Kidney epithelial cell (primary cell): ENCODE measurements around the gene DUSP28. TPM values are rescaled to one million over a fixed set of nuclear protein-coding genes. Genes with fewer than 3 reads are reported as not detected.

Experiments
- DNase-seq: peaks from one replicate; pipeline ENCODE4 v3.0.0-alpha.2; 2010; ENCODE audit warnings: low read depth
- H3K27me3 ChIP-seq: 2 replicates; pipeline ENCODE4 v1.6.0; 2011; ENCODE audit warnings: low read length; ENCODE audit not compliant: control insufficient read depth, insufficient read depth
- H3K36me3 ChIP-seq: 2 replicates; pipeline ENCODE4 v1.5.1; 2011; ENCODE audit warnings: low read length; ENCODE audit not compliant: control insufficient read depth, insufficient read depth
- H3K4me3 ChIP-seq: 2 replicates; pipeline ENCODE4 v1.5.1; 2011; ENCODE audit warnings: low read depth, mild to moderate bottlenecking, control low read depth, low read length
- total RNA-seq: library from RNA; depleted of rRNA; stranded (reverse); fragments of >200 nt; gene quantifications from 2 replicates; pipeline ENCODE4 v1.2.3, GENCODE V29; 2015
- TF ChIP-seq, protein P1 (sequence below): IDR thresholded peaks from 2 replicates; pipeline ENCODE4 v1.5.1; 2011; ENCODE audit warnings: mild to moderate bottlenecking, moderate library complexity, low read length, control low read depth, inconsistent platforms; ENCODE audit not compliant: insufficient read depth, poor library complexity, severe bottlenecking

DUSP28 gene
- total RNA-seq, 1 donor from 2014 or later, result 7.6 TPM

DNA sequence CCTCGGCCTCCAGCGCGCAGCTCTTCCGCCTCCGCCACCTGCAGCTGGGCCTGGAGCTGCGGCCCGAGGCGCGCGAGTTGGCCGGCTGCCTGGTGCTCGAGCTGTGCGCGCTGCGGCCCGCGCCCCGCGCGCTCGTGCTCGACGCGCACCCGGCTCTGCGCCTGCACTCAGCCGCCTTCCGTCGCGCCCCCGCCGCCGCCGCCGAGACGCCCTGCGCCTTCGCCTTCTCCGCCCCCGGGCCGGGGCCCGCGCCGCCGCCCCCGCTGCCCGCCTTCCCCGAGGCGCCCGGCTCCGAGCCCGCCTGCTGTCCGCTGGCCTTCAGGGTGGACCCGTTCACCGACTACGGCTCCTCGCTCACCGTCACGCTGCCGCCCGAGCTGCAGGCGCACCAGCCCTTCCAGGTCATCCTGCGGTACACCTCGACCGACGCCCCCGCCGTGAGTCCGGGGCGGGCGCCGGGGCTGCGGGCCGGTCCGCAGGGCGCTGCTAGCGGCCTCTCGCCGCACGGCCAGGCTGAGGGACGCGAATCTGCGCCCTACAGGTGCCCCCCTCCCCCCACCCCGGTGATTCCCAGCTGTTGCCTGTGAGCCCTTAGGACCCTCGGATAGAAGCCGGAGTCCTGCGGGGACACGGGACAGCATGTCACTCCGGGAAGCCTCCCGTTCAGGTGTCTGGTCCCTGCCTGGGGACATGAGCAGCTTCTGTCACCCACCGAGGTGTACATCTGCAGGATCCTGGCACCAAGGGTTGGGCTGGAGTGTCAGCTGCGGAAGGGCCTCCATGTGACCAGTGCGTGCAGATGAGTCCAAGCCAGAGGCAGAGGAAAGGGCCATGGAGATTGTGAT lies 8.7 kb downstream of the DUSP28 start:
- TF ChIP-seq, protein P1, sequence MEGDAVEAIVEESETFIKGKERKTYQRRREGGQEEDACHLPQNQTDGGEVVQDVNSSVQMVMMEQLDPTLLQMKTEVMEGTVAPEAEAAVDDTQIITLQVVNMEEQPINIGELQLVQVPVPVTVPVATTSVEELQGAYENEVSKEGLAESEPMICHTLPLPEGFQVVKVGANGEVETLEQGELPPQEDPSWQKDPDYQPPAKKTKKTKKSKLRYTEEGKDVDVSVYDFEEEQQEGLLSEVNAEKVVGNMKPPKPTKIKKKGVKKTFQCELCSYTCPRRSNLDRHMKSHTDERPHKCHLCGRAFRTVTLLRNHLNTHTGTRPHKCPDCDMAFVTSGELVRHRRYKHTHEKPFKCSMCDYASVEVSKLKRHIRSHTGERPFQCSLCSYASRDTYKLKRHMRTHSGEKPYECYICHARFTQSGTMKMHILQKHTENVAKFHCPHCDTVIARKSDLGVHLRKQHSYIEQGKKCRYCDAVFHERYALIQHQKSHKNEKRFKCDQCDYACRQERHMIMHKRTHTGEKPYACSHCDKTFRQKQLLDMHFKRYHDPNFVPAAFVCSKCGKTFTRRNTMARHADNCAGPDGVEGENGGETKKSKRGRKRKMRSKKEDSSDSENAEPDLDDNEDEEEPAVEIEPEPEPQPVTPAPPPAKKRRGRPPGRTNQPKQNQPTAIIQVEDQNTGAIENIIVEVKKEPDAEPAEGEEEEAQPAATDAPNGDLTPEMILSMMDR, result no peak
- H3K27me3 ChIP-seq, result no peaks in the 10 kb centered on the region
- DNase-seq, result no peak
- H3K4me3 ChIP-seq, result peak overlapping the region; percentile 50
- H3K36me3 ChIP-seq, result no peaks in the 10 kb centered on the region

DNA sequence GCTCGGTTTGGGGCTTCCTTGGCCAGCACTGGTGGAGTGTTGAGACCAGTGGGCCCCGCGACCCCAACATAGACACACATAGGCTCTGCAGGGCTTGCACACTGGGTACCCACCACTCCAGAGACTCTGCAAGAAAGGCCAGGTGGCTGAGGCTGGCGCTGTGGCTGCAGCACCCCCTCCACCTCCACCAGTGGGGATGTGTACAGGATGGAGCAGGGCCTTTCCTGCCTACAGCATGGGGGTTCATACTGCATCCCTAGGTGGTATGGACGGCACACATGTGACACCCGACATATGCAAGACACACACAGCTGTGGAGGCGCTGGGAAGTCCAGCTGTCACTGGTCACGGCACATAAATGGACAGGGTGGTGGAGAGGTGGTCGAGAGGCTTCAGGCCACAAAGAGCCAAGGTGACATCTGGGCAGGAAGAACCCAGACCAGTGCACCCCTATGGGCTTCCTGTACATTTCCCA lies 9.4 kb downstream of the DUSP28 start:
- DNase-seq, result no peak
- H3K4me3 ChIP-seq, result peak overlapping the region; percentile 50
- TF ChIP-seq, protein P1, result no peak
- no peaks in the 10 kb centered on the region for H3K27me3 ChIP-seq
- no peaks in the 10 kb centered on the region for H3K36me3 ChIP-seq

DNA sequence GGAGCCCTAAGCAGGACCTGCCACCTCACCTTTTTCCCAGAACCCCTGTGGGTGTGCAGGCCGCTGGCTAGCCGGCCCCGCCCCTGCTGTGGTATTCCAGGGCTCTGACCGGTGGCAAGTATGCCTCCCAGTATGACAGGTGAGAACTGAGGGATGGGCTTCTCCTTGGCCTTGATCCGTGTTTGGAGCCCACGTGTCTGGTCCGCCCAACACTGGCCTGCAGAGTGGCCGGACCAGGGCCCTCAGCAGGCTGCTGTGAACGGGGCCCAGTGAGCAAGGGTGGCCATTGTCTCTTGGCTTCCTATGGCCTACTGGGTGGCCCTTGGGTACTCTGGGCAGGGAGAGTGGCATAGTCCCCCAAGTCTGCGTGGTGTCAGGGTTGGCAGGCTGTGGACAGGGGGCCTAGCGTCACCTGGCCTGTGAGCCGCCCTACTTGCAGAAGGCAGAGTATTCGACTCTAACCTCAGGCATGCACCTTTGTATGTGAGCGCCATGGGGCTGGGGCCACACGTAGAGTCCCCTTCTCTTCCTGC lies 9.9 kb downstream of the DUSP28 start:
- TF ChIP-seq, protein P1, result no peak
- Histone ChIP-seq H3K27me3 (no peaks in the 10 kb centered on the region), H3K36me3 (no peaks in the 10 kb centered on the region), H3K4me3 (no peak overlapping the region)
- DNase-seq, result no peak

DNA sequence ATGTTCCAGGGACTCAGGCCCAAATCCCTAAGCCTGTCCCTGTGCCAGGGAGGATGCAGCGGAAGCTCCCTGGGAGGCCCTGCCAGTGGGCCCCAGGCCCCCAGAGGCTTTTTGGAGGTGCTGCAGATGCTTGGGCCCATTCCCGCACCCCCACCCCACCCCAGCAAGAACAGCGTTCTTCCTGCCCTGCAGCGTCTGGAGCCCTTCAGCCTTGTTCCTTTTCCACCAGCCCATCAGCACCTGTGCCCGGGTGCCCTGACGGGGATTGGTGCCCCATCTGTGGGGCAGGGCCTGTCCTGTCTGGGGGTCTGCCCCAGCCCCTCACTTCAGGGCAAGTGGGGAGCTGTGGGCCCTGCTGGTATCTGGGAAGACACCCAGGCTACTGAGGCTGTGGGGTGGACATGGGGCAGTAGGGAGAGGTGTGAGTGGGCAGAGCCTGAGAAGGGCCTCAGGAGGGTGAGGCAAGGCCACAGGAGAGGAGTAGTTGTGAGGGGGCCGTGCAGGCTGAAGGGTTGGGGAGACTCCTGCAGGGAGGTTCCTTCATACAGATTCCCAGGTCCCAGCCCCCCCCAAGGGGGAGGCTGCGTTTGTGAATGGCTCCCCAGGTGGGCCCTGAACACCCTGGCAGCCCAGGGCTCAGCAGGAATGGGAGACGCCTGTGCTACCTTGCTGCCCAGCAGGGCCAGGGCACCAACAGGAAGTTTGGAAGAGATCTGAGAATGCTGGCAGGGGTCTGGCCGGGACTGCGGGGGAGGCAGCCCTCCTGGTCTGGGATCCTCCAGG lies 10.6 kb downstream of the DUSP28 start:
- H3K36me3 ChIP-seq, result no peaks in the 10 kb centered on the region
- TF ChIP-seq, protein P1, result no peak
- no peak overlapping the region for H3K4me3 ChIP-seq
- no peaks in the 10 kb centered on the region for H3K27me3 ChIP-seq
- no peak for DNase-seq

DNA sequence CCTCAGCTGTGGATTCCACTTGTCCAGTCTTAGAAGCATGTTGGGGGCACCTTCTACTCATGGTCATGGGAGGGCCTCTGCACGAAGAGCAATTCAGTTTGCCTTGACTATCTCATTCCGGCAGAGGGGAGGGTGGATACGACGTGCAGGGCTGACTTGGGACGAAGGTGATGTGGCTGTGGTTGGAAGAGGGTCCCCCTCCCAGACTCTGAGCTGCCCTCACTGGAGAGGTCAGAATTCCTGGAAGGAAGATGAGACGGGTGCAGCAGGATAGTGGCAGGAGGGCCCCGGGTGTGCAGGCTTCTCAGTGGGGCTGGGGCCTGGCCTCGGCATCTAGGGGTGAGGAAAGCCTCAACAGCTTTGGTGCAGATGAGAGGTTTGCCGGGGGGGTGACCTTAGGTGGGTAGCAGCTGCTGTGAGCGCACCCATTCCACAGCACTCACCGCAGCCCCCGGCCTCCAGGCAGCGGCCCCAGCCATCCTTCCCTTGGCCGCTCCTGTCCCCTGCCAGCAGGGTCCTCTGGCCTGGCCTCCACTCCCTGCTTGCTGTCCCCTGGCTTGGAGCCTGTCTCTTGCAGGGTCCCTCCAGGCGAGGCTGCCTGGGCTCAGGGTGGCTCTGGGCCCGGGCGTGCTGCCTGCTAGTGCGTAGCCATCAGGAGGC lies 11.3 kb downstream of the DUSP28 start:
- TF ChIP-seq, protein P1, result no peak
- Histone ChIP-seq H3K4me3 (no peak overlapping the region), H3K36me3 (no peaks in the 10 kb centered on the region), H3K27me3 (no peaks in the 10 kb centered on the region)
- no peak for DNase-seq
